Natural killer cell (primary cell): Measurements from ENCODE around the gene CDH23. TPM values are rescaled to one million over a fixed set of nuclear protein-coding genes. Genes with fewer than 3 reads are reported as not detected.
"Not testable (repeated sequence)": the region's sequence is repeated elsewhere in the genome, so short reads cannot be mapped to it uniquely, and the experiment has no call there.

Experiments
- ATAC-seq, 3 donors: fragments of 150-1000 bp in 2 of 3; fragments of 200-7000 bp in 1 of 3; cut with Tn5 transposase; 1 replicate in 1 of 3; 2 replicates in 2 of 3; pipeline ENCODE4 v1.10.0; 2021; ENCODE audit warnings: mild to moderate bottlenecking in 2 of 3, moderate library complexity in 2 of 3
- DNase-seq, 2 donors: peaks; one replicate each; pipeline versions ENCODE4 v3.0.0 to v3.0.0-alpha.2; 2013 to 2021; ENCODE audit warnings: mixed read lengths in 1 of 2
- H3K27ac ChIP-seq: one replicate; pipeline ENCODE4 v1.5.1; 2013; ENCODE audit warnings: mild to moderate bottlenecking, low read length
- H3K27me3 ChIP-seq: one replicate; pipeline ENCODE4 v1.6.1; 2013; ENCODE audit warnings: low read length; ENCODE audit not compliant: control insufficient read depth, insufficient read depth
- H3K36me3 ChIP-seq: one replicate; pipeline ENCODE4 v1.6.1; 2013; ENCODE audit warnings: low read length; ENCODE audit not compliant: control insufficient read depth, insufficient read depth
- H3K4me1 ChIP-seq: one replicate; pipeline ENCODE4 v1.6.1; 2013; ENCODE audit warnings: low read length; ENCODE audit not compliant: control insufficient read depth, insufficient read depth
- H3K4me3 ChIP-seq: one replicate; pipeline ENCODE4 v1.5.1; 2013; ENCODE audit warnings: low read length
- H3K9me3 ChIP-seq: one replicate; pipeline ENCODE4 v1.6.1; 2013; ENCODE audit warnings: low read length; ENCODE audit not compliant: control insufficient read depth, insufficient read depth
- H3K27ac Mint-ChIP-seq, 2 donors: one replicate each; pipeline ENCODE4 v1.8.0; 2022; ENCODE audit warnings: mild to moderate bottlenecking in 2 of 2, mixed read lengths in 2 of 2, moderate library complexity in 1 of 2
- H3K27me3 Mint-ChIP-seq, 2 donors: one replicate each; pipeline ENCODE4 v1.8.0; 2022; ENCODE audit warnings: low read depth in 2 of 2, mixed read lengths in 2 of 2
- H3K36me3 Mint-ChIP-seq: one replicate; pipeline ENCODE4 v1.8.0; 2022; ENCODE audit warnings: mixed read lengths
- H3K4me1 Mint-ChIP-seq, 2 donors: one replicate each; pipeline ENCODE4 v1.8.0; 2022; ENCODE audit warnings: mixed read lengths in 2 of 2
- H3K4me3 Mint-ChIP-seq: one replicate; pipeline ENCODE4 v1.8.0; 2022; ENCODE audit warnings: mild to moderate bottlenecking, moderate library complexity, mixed read lengths
- H3K9me3 Mint-ChIP-seq, 2 donors: one replicate each; pipeline ENCODE4 v1.8.0; 2022; ENCODE audit warnings: mixed read lengths in 2 of 2
- WGBS: methylation state at CpG from one replicate; pipeline ENCODE4 v1.1.7; 2013; ENCODE audit warnings: missing lambda C conversion rate; ENCODE audit not compliant: insufficient coverage; 5-methylcytosine and 5-hydroxymethylcytosine counted together
- intact Hi-C: fragments of 100-400 bp; cut with micrococcal nuclease; formaldehyde crosslinking; loops from one replicate; pipeline ENCODE4 v1.14.2; 2022
- total RNA-seq, 4 donors: library from RNA; stranded (reverse); fragments of 120-200 nt in 1 of 4; gene quantifications; one replicate each; pipeline versions ENCODE4 v1.2.3 to v1.2.4, GENCODE V29; 2013 to 2022
- TF ChIP-seq, protein P1 (sequence below): fragments of 200-600 bp; IDR thresholded peaks from one replicate; pipeline ENCODE4 v1.8.0; 2022; ENCODE audit warnings: antibody characterized with exemption

Gene CDH23
- total RNA-seq, 3 donors from 2014 or later (not counting 1 experiment from before 2014, with no cell fraction given): 1.2 to 6.0 (median 4.3) TPM

DNA sequence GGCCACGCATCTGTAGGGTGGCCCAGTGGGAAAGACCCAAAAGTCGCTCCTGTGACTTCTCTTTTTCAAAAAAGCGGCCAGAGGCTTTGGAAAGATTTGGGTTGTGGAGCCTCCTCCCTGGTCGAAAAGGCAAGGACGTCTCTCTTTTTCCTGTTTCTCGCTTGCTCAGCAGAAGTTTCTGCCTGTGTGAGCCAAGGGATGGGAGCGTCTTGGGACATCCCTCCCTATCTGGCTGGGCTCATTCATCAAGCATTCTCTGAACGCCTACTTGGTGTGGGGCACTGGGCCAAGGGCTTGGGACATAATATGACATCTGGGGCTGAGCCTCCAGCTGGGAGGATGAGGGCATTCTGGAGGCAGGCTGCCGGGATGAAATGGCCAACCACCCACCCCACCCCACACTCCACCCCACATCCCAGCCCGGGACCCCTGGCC is 201.9 kb downstream of the CDH23 start:
- Mint-ChIP-seq H3K4me1 (no peaks in the 10 kb centered on the region), H3K4me3 (no peak overlapping the region)
- H3K4me3 ChIP-seq: no peak overlapping the region

DNA sequence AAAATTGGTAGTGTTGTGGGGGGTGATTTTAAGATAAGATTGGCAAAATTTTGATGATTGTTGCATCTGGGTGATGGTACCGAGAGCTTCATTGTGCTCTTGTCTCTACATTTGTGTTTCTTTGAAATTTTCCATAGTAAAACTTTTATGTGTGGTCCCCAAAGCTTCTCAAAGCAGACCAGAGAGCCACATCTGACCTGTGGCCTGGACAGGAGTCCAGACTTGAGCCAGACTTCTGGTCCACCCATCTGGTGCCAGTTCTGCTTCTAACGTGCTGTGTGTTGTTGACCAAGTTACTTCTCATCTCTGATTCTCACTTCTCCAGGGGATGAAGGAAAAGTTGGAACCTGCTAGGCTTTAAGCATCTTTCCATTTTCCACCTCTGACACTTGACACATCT is 202.8 kb downstream of the CDH23 start:
- intact Hi-C loops: no loop called here
- Mint-ChIP-seq H3K4me3 (no peak overlapping the region), H3K4me1 (no peaks in the 10 kb centered on the region), H3K27me3 (peaks cover 0 to 11% of the 10 kb centered on the region in 2 donors), H3K36me3 (no peaks in the 10 kb centered on the region), H3K9me3 (no peaks in the 10 kb centered on the region), H3K27ac (no peak overlapping the region)
- H3K4me3 ChIP-seq: no peak overlapping the region
- H3K27ac ChIP-seq: no peak overlapping the region
- no peaks in the 10 kb centered on the region for H3K36me3 ChIP-seq
- no peaks in the 10 kb centered on the region for H3K27me3 ChIP-seq
- no peaks in the 10 kb centered on the region for H3K9me3 ChIP-seq
- WGBS: 67% methylated on average over 1 of the region's 2 CpGs
- H3K4me1 ChIP-seq: peaks cover 4% of the 10 kb centered on the region
- DNase-seq (no peak), ATAC-seq (no peak)
- TF ChIP-seq, protein P1, sequence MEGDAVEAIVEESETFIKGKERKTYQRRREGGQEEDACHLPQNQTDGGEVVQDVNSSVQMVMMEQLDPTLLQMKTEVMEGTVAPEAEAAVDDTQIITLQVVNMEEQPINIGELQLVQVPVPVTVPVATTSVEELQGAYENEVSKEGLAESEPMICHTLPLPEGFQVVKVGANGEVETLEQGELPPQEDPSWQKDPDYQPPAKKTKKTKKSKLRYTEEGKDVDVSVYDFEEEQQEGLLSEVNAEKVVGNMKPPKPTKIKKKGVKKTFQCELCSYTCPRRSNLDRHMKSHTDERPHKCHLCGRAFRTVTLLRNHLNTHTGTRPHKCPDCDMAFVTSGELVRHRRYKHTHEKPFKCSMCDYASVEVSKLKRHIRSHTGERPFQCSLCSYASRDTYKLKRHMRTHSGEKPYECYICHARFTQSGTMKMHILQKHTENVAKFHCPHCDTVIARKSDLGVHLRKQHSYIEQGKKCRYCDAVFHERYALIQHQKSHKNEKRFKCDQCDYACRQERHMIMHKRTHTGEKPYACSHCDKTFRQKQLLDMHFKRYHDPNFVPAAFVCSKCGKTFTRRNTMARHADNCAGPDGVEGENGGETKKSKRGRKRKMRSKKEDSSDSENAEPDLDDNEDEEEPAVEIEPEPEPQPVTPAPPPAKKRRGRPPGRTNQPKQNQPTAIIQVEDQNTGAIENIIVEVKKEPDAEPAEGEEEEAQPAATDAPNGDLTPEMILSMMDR: no peak

More for the DNA sequence above, 201.9 kb downstream of the CDH23 start:
- Histone ChIP-seq H3K9me3 (no peaks in the 10 kb centered on the region), H3K27ac (no peak overlapping the region), H3K4me1 (peaks cover 4% of the 10 kb centered on the region), H3K36me3 (no peaks in the 10 kb centered on the region), H3K27me3 (no peaks in the 10 kb centered on the region)
- TF ChIP-seq, protein P1: no peak
- Mint-ChIP-seq H3K36me3 (no peaks in the 10 kb centered on the region), H3K27me3 (peaks cover 0 to 11% of the 10 kb centered on the region in 2 donors), H3K9me3 (no peaks in the 10 kb centered on the region), H3K27ac (no peak overlapping the region)
- intact Hi-C loops: no loop called here
- WGBS: 78% methylated on average over 8 of the region's 10 CpGs
- DNase-seq (no peak), ATAC-seq (peak in 1 of 3 donors; percentile 6)

DNA sequence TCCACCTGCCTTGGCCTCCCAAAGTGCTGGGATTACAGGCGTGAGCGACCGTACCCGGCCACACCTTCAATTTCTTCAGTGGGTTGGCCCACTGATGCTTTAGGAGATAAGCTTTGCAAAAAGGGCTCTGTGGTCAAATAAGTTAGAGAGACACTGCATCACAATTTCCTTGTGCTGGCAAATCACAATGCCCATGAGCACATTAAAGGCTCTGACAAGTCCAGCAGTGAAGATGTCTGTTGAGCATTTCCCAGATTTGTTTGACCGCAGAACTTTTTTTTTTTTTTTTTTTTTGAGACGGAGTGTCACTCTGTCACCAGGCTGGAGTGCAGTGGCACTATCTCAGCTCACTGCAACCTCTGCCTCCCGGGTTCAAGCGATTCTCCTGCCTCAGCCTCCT is 203.5 kb downstream of the CDH23 start:
- H3K4me3 Mint-ChIP-seq, H3K27me3 ChIP-seq, H3K4me1 ChIP-seq, H3K9me3 ChIP-seq, H3K4me3 ChIP-seq, H3K27me3 Mint-ChIP-seq, H3K27ac ChIP-seq, H3K9me3 Mint-ChIP-seq, H3K27ac Mint-ChIP-seq, H3K36me3 ChIP-seq, H3K36me3 Mint-ChIP-seq, intact Hi-C loops, ATAC-seq, DNase-seq, H3K4me1 Mint-ChIP-seq: not testable (repeated sequence)
- WGBS: 66% methylated on average over 8 of the region's 8 CpGs

DNA sequence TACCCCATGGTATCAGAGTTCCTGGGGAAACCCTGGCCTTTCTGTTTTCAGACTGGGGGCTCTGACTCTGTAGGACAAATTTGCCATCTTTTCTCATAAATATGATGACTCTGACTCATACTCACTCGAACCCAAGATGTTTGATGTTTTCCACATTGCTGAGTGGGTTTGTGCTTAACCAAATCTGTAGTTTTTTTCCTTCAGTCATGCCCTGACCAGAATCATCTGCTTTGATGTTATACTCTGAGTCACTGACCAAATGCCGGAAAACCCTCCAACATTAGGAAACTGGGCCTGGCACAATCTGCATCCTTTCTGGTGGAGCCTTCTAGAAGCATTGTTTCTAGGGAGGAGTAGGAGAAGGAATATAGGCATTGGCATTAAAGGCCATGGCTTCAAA is 204.1 kb downstream of the CDH23 start:
- no peaks in the 10 kb centered on the region for H3K36me3 ChIP-seq
- 85% methylated on average over 2 of the region's 2 CpGs for WGBS
- no peaks in the 10 kb centered on the region for H3K4me1 Mint-ChIP-seq
- H3K4me3 Mint-ChIP-seq: no peak overlapping the region
- H3K27me3 Mint-ChIP-seq: peaks cover 0 to 3% of the 10 kb centered on the region in 2 donors
- DNase-seq: no peak
- no peak overlapping the region for H3K27ac ChIP-seq
- TF ChIP-seq, protein P1: no peak
- H3K27me3 ChIP-seq: no peaks in the 10 kb centered on the region
- intact Hi-C loops: no loop called here
- H3K4me1 ChIP-seq: peaks cover 4% of the 10 kb centered on the region
- no peaks in the 10 kb centered on the region for H3K9me3 Mint-ChIP-seq
- no peak for ATAC-seq
- H3K9me3 ChIP-seq: no peaks in the 10 kb centered on the region
- no peaks in the 10 kb centered on the region for H3K36me3 Mint-ChIP-seq
- H3K4me3 ChIP-seq: no peak overlapping the region
- no peak overlapping the region for H3K27ac Mint-ChIP-seq
